Endothelial cell of umbilical vein (primary cell): ENCODE results near the gene OR8B4. TPM values are rescaled to one million over a fixed set of nuclear protein-coding genes. Genes with fewer than 3 reads are reported as not detected.

Experiments
- BruUV-seq: library from RNA; stranded (reverse); fragments of 400-500 nt; replicated peaks from 2 replicates; lab custom pipeline; 2021; lab: Mats Ljungman, UMichigan
- CTCF ChIA-PET: fragments of 300-600, 350-600 bp; sonication (Branson Sonifier 250); formaldehyde crosslinking; loops from one replicate; lab custom pipeline; 2021; ENCODE audit warnings: antibody characterized with exemption, inconsistent platforms; lab: Charles Lee
- POLR2A ChIA-PET: fragments of 300-600, 350-600 bp; sonication (Branson Sonifier 250); formaldehyde crosslinking; loops from one replicate; lab custom pipeline; 2021; ENCODE audit warnings: antibody characterized with exemption, inconsistent platforms; lab: Charles Lee
- DNase-seq: peaks from one replicate; pipeline ENCODE4 v3.0.0-alpha.2; 2011; ENCODE audit warnings: low read depth, low spot score
- FAIRE-seq: peaks from 2 replicates; lab custom pipeline; 2011; peaks lifted over from hg19 to GRCh38; lab: Jason Lieb, UNC
- H2AFZ ChIP-seq: 2 replicates; pipeline ENCODE4 v1.6.0; 2012; ENCODE audit warnings: low read depth, low read length, control low read depth, inconsistent platforms
- H3K27ac ChIP-seq: 2 replicates; pipeline ENCODE4 v1.5.1; 2011; ENCODE audit warnings: low read depth, mild to moderate bottlenecking, control low read depth, low read length, moderate library complexity; ENCODE audit not compliant: insufficient read depth
- H3K27me3 ChIP-seq, 2 experiments: 2 replicates each; pipeline versions ENCODE4 v1.6.0 to v1.6.1; 2011; ENCODE audit warnings: low read length in 2 of 2, mixed read lengths in 1 of 2; ENCODE audit not compliant: control insufficient read depth in 2 of 2, insufficient read depth in 2 of 2
- H3K36me3 ChIP-seq, 2 experiments: 2 replicates in 1 of 2; 3 replicates in 1 of 2; pipeline ENCODE4 v1.5.1; 2011; ENCODE audit warnings: low read length in 2 of 2, mild to moderate bottlenecking in 1 of 2, moderate library complexity in 1 of 2; ENCODE audit not compliant: control insufficient read depth in 2 of 2, insufficient read depth in 2 of 2; ENCODE audit errors: extremely low read depth in 1 of 2
- H3K4me1 ChIP-seq: 3 replicates; pipeline ENCODE4 v1.5.1; 2011; ENCODE audit warnings: mild to moderate bottlenecking, low read length; ENCODE audit not compliant: control insufficient read depth, insufficient read depth; ENCODE audit errors: extremely low read depth
- H3K4me2 ChIP-seq: 2 replicates; pipeline ENCODE4 v1.6.1; 2011; ENCODE audit warnings: low read length, control low read depth, mixed read lengths; ENCODE audit not compliant: insufficient read depth
- H3K4me3 ChIP-seq, 3 experiments: fragments of 200-600 bp in 1 of 3; sonication (generic), shearing (Covaris generic) in 1 of 3; replicated peaks in 1 of 3; 2 replicates each; pipeline ENCODE4 v1.5.1; 2011 to 2016; ENCODE audit warnings: control low read depth in 3 of 3, low read length in 3 of 3, mild to moderate bottlenecking in 2 of 3, inconsistent platforms in 1 of 3, low read depth in 1 of 3, moderate library complexity in 1 of 3; ENCODE audit not compliant: insufficient read depth in 1 of 3
- H3K79me2 ChIP-seq: 2 replicates; pipeline ENCODE4 v1.6.0; 2012; ENCODE audit warnings: low read length, inconsistent platforms; ENCODE audit not compliant: control insufficient read depth, insufficient read depth
- H3K9ac ChIP-seq: replicated peaks from 2 replicates; pipeline ENCODE3; 2011; ENCODE audit warnings: low read length, control low read depth; ENCODE audit not compliant: insufficient read depth; ENCODE audit errors: extremely low read depth
- H3K9me1 ChIP-seq: replicated peaks from 3 replicates; pipeline ENCODE4 v1.6.0; 2011; ENCODE audit warnings: mild to moderate bottlenecking, low read length; ENCODE audit not compliant: control insufficient read depth, insufficient read depth; ENCODE audit errors: extremely low read depth
- H3K9me3 ChIP-seq: replicated peaks from 2 replicates; pipeline ENCODE4 v1.5.1; 2012; ENCODE audit warnings: low read length, inconsistent platforms; ENCODE audit not compliant: control insufficient read depth, insufficient read depth
- H4K20me1 ChIP-seq: replicated peaks from 2 replicates; pipeline ENCODE3; 2011; ENCODE audit warnings: mild to moderate bottlenecking, low read length; ENCODE audit not compliant: control insufficient read depth, insufficient read depth; ENCODE audit errors: extremely low read depth
- CTCF ChIP-seq, 2 donors: IDR thresholded peaks; 1 replicate in 1 of 2; 2 replicates in 1 of 2; pipeline ENCODE4 v1.5.1; 2011; ENCODE audit warnings: low read length in 2 of 2, mild to moderate bottlenecking in 2 of 2, moderate library complexity in 2 of 2, control low read depth in 1 of 2, inconsistent platforms in 1 of 2, low read depth in 1 of 2; ENCODE audit not compliant: insufficient read depth in 1 of 2; ENCODE audit errors: extremely low read depth in 1 of 2
- EZH2 ChIP-seq: IDR thresholded peaks from 2 replicates; pipeline ENCODE4 v1.6.1; 2012; ENCODE audit warnings: borderline replicate concordance, low read depth, mild to moderate bottlenecking, moderate library complexity, low read length, inconsistent platforms; ENCODE audit not compliant: severe bottlenecking
- FOS ChIP-seq: IDR thresholded peaks from 2 replicates; pipeline ENCODE4 v1.6.1; 2011; ENCODE audit warnings: mild to moderate bottlenecking, low read length, moderate library complexity, borderline replicate concordance; ENCODE audit not compliant: insufficient read depth
- GATA2 ChIP-seq: IDR thresholded peaks from 2 replicates; pipeline ENCODE4 v1.7.0; 2011; ENCODE audit warnings: low read depth, mild to moderate bottlenecking, moderate library complexity, mixed read lengths, low read length; ENCODE audit not compliant: insufficient read length, insufficient read depth
- JUN ChIP-seq: IDR thresholded peaks from 2 replicates; pipeline ENCODE4 v1.6.1; 2011; ENCODE audit warnings: borderline replicate concordance, low read depth; ENCODE audit not compliant: insufficient read length, insufficient read depth
- MAX ChIP-seq: IDR thresholded peaks from 2 replicates; pipeline ENCODE4 v1.6.1; 2011; ENCODE audit not compliant: insufficient read depth, insufficient read length
- MYC ChIP-seq: IDR thresholded peaks from one replicate; pipeline ENCODE4 v1.6.1; 2011; ENCODE audit warnings: mild to moderate bottlenecking, low read depth, low read length
- POLR2A ChIP-seq: IDR thresholded peaks from 2 replicates; pipeline ENCODE4 v1.6.1; 2012; ENCODE audit warnings: low read depth, mild to moderate bottlenecking, control low read depth, low read length
- POLR2AphosphoS5 ChIP-seq: IDR thresholded peaks from 2 replicates; pipeline ENCODE4 v1.6.1; 2012; ENCODE audit warnings: low read depth, mild to moderate bottlenecking, control low read depth, low read length, moderate library complexity; ENCODE audit not compliant: insufficient read depth
- dilution Hi-C: fragments of 300-500 bp; cut with MboI; formaldehyde crosslinking; loops from one replicate; pipeline ENCODE4 v1.15.0; 2019; ENCODE audit warnings: low sequenced_read_pairs; ENCODE audit not compliant: extremely low pct_ligation_motif_present
- intact Hi-C: fragments of 100-400 bp; cut with micrococcal nuclease; formaldehyde crosslinking; loops from one replicate; pipeline ENCODE4 v1.10.0; 2022
- polyA plus RNA-seq, 4 experiments: library from polyadenylated mRNA; depleted of rRNA in 3 of 4; stranded (reverse) in 3 of 4; unstranded in 1 of 4; fragments of >200 nt; gene quantifications; 2 replicates each; pipeline versions ENCODE4 v1.2.1 to v1.2.3, GENCODE V29; 2011 to 2012; ENCODE audit warnings: missing spikeins in 1 of 4
- total RNA-seq: library from RNA; stranded (reverse); gene quantifications from 2 replicates; pipeline ENCODE4 v1.2.3, GENCODE V29; 2021

OR8B4 gene
- total and polyA plus RNA-seq, 2 donors (not counting 3 experiments of a cell fraction or from before 2014, with no cell fraction given) = not detected

- BruUV-seq = no TSS peak
- no peaks in the 10 kb centered on the region for H3K4me1 ChIP-seq
- no peaks in the 10 kb centered on the region for H3K9me3 ChIP-seq
- ChIA-PET CTCF (no interaction called here), POLR2A (no interaction called here)
- FAIRE-seq (no peak), DNase-seq (no peak)
- H3K36me3 ChIP-seq = no peaks in the 10 kb centered on the region
- no peaks in the 10 kb centered on the region for H3K9me1 ChIP-seq
- peaks cover 4 to 10% of the 10 kb centered on the region in 2 experiments for H3K27me3 ChIP-seq
- intact Hi-C loops = no loop called here
- H3K79me2 ChIP-seq = no peaks in the 10 kb centered on the region
- no peak overlapping the region for H3K4me3 ChIP-seq
- H3K4me2 ChIP-seq = no peak overlapping the region
- no peak overlapping the region for H2AFZ ChIP-seq
- H3K9ac ChIP-seq = no peak overlapping the region
- dilution Hi-C loops = no loop called here
- no peaks in the 10 kb centered on the region for H4K20me1 ChIP-seq
- no peak overlapping the region for H3K27ac ChIP-seq
- TF ChIP-seq EZH2 (no peak), POLR2AphosphoS5 (no peak), JUN (no peak), POLR2A (no peak), FOS (no peak), GATA2 (no peak), MYC (no peak), MAX (no peak), CTCF (IDR thresholded peaks at IDR 0.05; ENCODE audit: extremely low read depth in 1 of 2, insufficient read depth in 1 of 2, low read depth in 1 of 2, low read length in 2 of 2) (no peak)
Observed at GRCh38 chr11:124465368-124465767, 40.7 kb upstream of the OR8B4 start.
